Activated CD4-positive, alpha-beta T cell treated with anti-CD3 and anti-CD28 coated beads, Interleukin-2, amount 10 ng/mL, durations not matched to agents 7 days and 5 days (primary cell): Measurements from ENCODE around the gene SHC1. TPM values are rescaled to one million over a fixed set of nuclear protein-coding genes. Genes with fewer than 3 reads are reported as not detected.

ENCODE experiments used
- CTCF ChIA-PET: fragments of 350-600 bp; sonication (Branson Sonifier 250); formaldehyde crosslinking; loops from one replicate; lab custom pipeline; 2021; ENCODE audit warnings: antibody characterized with exemption; lab: Charles Lee
- POLR2A ChIA-PET: fragments of 350-600 bp; sonication (Branson Sonifier 250); formaldehyde crosslinking; loops from one replicate; lab custom pipeline; 2021; ENCODE audit warnings: antibody characterized with exemption; lab: Charles Lee
- DNase-seq: peaks from one replicate; pipeline ENCODE4 v3.0.0-alpha.2; 2020
- H3K27ac Mint-ChIP-seq: one replicate; pipeline ENCODE4 v1.8.0; 2021; ENCODE audit warnings: mild to moderate bottlenecking, moderate library complexity, mixed read lengths
- H3K27me3 Mint-ChIP-seq: one replicate; pipeline ENCODE4 v1.8.0; 2021; ENCODE audit warnings: mixed read lengths
- H3K36me3 Mint-ChIP-seq: one replicate; pipeline ENCODE4 v1.8.0; 2021; ENCODE audit warnings: low read depth, mixed read lengths
- H3K4me1 Mint-ChIP-seq: one replicate; pipeline ENCODE4 v1.8.0; 2021; ENCODE audit warnings: mixed read lengths
- H3K4me3 Mint-ChIP-seq: one replicate; pipeline ENCODE4 v1.8.0; 2021; ENCODE audit warnings: mild to moderate bottlenecking, moderate library complexity, mixed read lengths
- H3K9me3 Mint-ChIP-seq: one replicate; pipeline ENCODE4 v1.8.0; 2021; ENCODE audit warnings: mixed read lengths
- total RNA-seq, 2 experiments: library from RNA; stranded (reverse); gene quantifications; one replicate each; pipeline ENCODE4 v1.2.3, GENCODE V29; 2021

SHC1 gene
- total RNA-seq, 2 experiments from 2014 or later = 75.1 to 104 TPM

DNA sequence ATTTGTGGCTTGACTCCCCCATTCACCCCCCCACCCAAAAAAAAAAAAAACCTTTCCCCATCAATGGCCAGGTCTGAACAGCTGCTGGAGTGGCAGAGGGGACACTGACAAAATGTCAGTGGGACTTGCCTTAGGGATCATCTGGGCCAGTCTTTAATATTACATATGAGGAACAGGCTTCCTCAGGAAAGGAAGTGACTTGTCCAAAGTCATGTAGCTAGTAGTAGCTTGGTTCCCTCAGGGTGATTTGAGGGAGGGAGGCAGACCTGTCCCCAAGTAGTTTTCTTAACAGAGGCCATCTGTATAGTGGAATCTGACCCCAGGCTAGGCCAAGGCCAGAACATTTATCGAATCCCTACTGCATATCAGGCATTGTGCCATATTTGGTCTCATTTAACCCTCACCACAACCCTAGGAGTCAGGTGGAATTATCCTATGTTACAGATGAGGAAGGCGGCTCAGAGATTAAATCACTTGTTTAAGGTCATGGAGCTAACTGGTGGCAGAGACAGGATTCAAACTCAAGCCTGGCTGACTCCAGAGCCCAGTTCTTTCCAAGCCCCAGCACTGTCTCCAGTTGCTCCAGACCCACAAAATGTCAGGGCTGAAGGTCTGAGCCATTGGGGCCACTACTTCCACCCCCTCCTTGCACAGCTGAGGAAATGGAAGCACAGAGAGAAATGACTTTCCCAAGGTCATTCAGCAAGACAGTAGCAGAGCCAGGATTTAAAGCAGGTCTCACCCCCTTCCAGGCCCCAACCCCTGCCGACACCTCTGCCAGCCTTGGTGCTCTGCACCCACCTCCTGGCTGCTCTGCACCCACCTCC lies 42.4 kb upstream of the SHC1 start:
- peaks cover 74% of the 10 kb centered on the region for H3K4me1 Mint-ChIP-seq
- peak overlapping the region; percentile 89 for H3K27ac Mint-ChIP-seq
- H3K9me3 Mint-ChIP-seq = no peaks in the 10 kb centered on the region
- H3K4me3 Mint-ChIP-seq = peak overlapping the region; percentile 99
- CTCF ChIA-PET = interaction anchor here (0.6 to 17.4 kb wide), 10 partner anchors 10 to 563 kb away, joined by 3 to 222 read pairs (median 4); partner anchors contain the start of genes DCST1, DCST2, KRTCAP2 and LENEP
- DNase-seq = no peak
- POLR2A ChIA-PET = interaction anchor here (0.7 kb wide), 1 partner anchor 28 kb away, joined by 5 read pairs; no protein-coding TSS in a partner anchor
- peaks cover 68% of the 10 kb centered on the region for H3K36me3 Mint-ChIP-seq
- no peaks in the 10 kb centered on the region for H3K27me3 Mint-ChIP-seq

- Mint-ChIP-seq H3K4me1 (peaks cover 74% of the 10 kb centered on the region), H3K9me3 (no peaks in the 10 kb centered on the region), H3K4me3 (peak overlapping the region; percentile 99), H3K36me3 (peaks cover 62% of the 10 kb centered on the region), H3K27ac (peak overlapping the region; percentile 89), H3K27me3 (no peaks in the 10 kb centered on the region)
- ChIA-PET POLR2A (interaction anchor here (0.6 to 0.7 kb wide), 2 partner anchors 29 to 51 kb away, joined by 3 to 5 read pairs; no protein-coding TSS in a partner anchor), CTCF (interaction anchor here (0.6 to 17.4 kb wide), 8 partner anchors 8 to 73 kb away, joined by 3 to 222 read pairs (median 8); partner anchors contain the start of genes DCST1, DCST2, LENEP and ZBTB7B)
- DNase-seq = peak; percentile 52
These were observed 41.5 kb upstream of the SHC1 start for GRCh38 chr1:155012026-155012546.

DNA sequence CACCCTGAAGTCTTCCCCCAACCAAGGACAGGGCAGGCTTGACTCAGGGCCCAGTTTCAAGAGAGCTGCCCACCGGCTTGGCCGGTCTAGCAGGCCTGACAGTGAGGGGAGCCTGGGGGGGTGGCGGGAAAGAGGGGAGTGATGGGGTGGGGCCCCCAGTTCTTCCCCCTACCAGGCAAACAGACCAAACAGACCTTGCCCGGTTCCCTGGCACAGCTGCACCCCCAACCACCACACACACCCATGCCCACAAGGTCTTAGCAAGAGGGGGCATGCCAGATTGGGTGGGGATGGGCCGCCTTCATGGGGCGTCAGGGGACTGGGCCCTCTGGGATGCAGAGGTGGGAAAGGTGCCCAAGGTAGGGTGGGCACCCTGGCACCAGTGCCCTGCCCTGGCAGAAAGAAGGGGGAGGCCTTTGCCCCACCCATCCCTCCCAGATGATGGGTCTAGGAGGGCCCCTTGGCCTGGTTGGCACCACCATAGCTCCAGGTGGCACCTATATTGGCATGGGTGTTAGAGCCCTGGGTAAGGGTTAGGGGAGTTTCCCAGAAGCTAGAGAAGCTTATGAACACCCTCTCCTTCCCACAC lies 41.0 kb upstream of the SHC1 start:
- Mint-ChIP-seq H3K4me1 (peaks cover 74% of the 10 kb centered on the region), H3K36me3 (peaks cover 60% of the 10 kb centered on the region), H3K27me3 (no peaks in the 10 kb centered on the region), H3K4me3 (peak overlapping the region; percentile 99), H3K27ac (peak overlapping the region; percentile 92), H3K9me3 (no peaks in the 10 kb centered on the region)
- DNase-seq = no peak
- ChIA-PET CTCF (interaction anchor here (0.6 to 17.4 kb wide), 9 partner anchors 9 to 74 kb away, joined by 3 to 222 read pairs (median 6); partner anchors contain the start of genes DCST1, DCST2, LENEP and ZBTB7B), POLR2A (no interaction called here)

GRCh38 chr1:155011004-155011416 lies 40.5 kb upstream of the SHC1 start:
- CTCF ChIA-PET = interaction anchor here (1.1 to 17.4 kb wide), 6 partner anchors 12 to 74 kb away, joined by 3 to 222 read pairs (median 14); partner anchors contain the start of genes DCST1, DCST2, LENEP and ZBTB7B
- Mint-ChIP-seq H3K27ac (peak overlapping the region; percentile 92), H3K9me3 (no peaks in the 10 kb centered on the region), H3K36me3 (peaks cover 59% of the 10 kb centered on the region), H3K4me1 (peaks cover 74% of the 10 kb centered on the region), H3K27me3 (no peaks in the 10 kb centered on the region), H3K4me3 (peak overlapping the region; percentile 99)
- DNase-seq = no peak
- POLR2A ChIA-PET = no interaction called here

DNA sequence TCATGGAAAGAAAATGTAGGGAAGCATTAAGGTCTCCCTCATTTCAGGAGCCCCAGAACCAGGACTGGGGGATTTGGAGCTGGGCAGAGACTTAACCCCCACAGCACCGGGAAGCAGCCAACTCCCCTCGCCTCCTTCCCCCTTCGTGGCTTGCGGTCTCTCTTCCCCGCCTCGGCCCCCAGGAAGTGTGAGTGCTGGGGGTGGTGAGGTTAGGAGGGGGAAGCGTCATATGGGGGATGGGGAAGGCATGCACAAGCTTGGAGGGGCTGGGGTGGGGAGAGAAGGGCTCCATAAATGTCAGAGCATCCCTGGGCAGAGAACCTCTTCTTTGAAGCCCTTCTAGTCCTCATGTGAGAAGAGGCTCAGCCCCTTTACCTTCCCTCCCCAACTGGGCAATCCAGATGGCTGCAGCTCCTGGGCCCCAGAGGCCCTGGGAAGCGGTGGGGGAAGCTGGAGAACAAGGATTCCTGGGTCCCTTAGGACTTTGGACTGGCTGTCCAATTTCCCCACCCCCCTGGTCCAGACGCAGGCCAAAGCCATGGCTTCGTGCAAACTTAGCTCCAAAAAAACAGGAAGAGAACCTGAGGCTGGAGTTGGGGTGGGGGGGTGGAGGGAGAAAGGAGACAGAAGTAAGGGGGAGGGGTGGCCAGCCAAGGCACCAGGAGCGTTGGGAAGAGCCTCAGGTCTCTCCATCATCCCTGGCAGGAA lies 39.8 kb upstream of the SHC1 start:
- H3K4me1 Mint-ChIP-seq = peaks cover 74% of the 10 kb centered on the region
- CTCF ChIA-PET = interaction anchor here (0.6 to 17.4 kb wide), 8 partner anchors 12 to 75 kb away, joined by 3 to 222 read pairs (median 10); partner anchors contain the start of genes DCST1, DCST2, LENEP and ZBTB7B
- H3K27ac Mint-ChIP-seq = peak overlapping the region; percentile 92
- H3K36me3 Mint-ChIP-seq = peaks cover 53% of the 10 kb centered on the region
- peak; percentile 44 for DNase-seq
- H3K27me3 Mint-ChIP-seq = no peaks in the 10 kb centered on the region
- POLR2A ChIA-PET = no interaction called here
- H3K9me3 Mint-ChIP-seq = no peaks in the 10 kb centered on the region
- H3K4me3 Mint-ChIP-seq = peak overlapping the region; percentile 99

DNA sequence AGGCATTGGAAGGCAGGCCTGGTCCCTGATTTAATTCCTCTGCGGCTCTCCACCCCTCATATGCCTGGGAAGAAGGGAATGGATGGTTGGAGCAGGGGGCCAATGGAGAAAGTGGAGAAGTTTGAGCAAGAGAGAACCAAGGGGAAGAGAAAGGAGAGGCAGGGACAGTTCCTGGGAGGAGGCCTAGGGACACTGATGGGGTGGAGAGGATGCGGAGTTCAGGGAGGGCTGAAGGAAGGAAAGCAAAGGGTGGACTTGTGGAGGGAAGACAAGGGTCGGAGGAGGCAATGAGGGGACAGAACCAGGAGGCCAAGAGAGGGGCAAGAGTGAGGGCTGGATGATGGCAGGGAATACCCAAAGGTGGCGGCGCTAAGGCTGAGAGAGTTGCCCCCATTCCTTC lies 39.2 kb upstream of the SHC1 start:
- peak overlapping the region; percentile 99 for H3K4me3 Mint-ChIP-seq
- ChIA-PET CTCF (interaction anchor here (2.8 to 17.4 kb wide), 4 partner anchors 8 to 75 kb away, joined by 9 to 222 read pairs (median 115); partner anchors contain the start of genes DCST1, DCST2, LENEP and ZBTB7B), POLR2A (no interaction called here)
- peak overlapping the region; percentile 92 for H3K27ac Mint-ChIP-seq
- no peaks in the 10 kb centered on the region for H3K9me3 Mint-ChIP-seq
- no peaks in the 10 kb centered on the region for H3K27me3 Mint-ChIP-seq
- no peak for DNase-seq
- peaks cover 53% of the 10 kb centered on the region for H3K36me3 Mint-ChIP-seq
- H3K4me1 Mint-ChIP-seq = peaks cover 72% of the 10 kb centered on the region

- ChIA-PET CTCF (interaction anchor here (1.0 to 17.4 kb wide), 4 partner anchors 8 to 76 kb away, joined by 3 to 184 read pairs (median 28); partner anchors contain the start of genes ADAM15, LENEP and ZBTB7B), POLR2A (no interaction called here)
- DNase-seq = no peak
- Mint-ChIP-seq H3K4me3 (peak overlapping the region; percentile 99), H3K36me3 (peaks cover 52% of the 10 kb centered on the region), H3K4me1 (peaks cover 72% of the 10 kb centered on the region), H3K27ac (peak overlapping the region; percentile 92), H3K9me3 (no peaks in the 10 kb centered on the region), H3K27me3 (no peaks in the 10 kb centered on the region)
These were observed 38.7 kb upstream of the SHC1 start for GRCh38 chr1:155009221-155009711.

GRCh38 chr1:155008015-155008941 lies 37.7 kb upstream of the SHC1 start:
- peak overlapping the region; percentile 99 for H3K4me3 Mint-ChIP-seq
- H3K27ac Mint-ChIP-seq = peak overlapping the region; percentile 92
- H3K4me1 Mint-ChIP-seq = peaks cover 70% of the 10 kb centered on the region
- POLR2A ChIA-PET = no interaction called here
- CTCF ChIA-PET = interaction anchor here (0.7 to 17.4 kb wide), 11 partner anchors 9 to 673 kb away, joined by 3 to 184 read pairs (median 3); partner anchors contain the start of genes ADAM15, FLAD1, LENEP and PYGO2
- no peaks in the 10 kb centered on the region for H3K27me3 Mint-ChIP-seq
- H3K36me3 Mint-ChIP-seq = peaks cover 47% of the 10 kb centered on the region
- DNase-seq = peak; percentile 79
- H3K9me3 Mint-ChIP-seq = no peaks in the 10 kb centered on the region

DNA sequence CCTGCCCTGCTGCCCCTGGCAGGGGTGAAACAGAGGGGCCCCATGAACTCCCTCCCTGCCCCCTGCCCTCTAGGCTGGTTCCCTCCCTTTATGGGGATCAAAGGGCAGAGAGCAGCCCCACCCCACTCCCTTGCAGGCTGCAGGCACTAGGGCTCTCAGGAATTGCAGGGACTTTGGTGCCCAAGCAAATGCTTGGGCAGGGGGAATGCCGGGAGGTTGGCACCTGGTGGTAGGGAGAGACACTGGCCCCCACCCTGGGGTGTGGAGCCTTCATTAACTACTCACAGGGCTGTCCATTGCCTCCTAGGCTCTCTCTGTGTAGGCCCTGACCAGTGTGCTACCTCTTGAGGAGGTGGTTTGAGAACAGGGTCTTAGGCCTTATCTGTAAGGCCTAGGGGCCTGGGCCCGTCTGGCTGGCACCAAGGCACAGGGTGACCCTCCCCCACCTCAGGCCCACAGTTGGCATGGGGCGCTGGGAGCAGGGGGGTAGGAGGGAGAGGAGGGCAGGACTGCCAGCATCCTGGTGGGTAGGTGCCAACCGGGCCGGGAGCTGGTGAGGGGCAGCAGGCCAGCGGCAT lies 36.8 kb upstream of the SHC1 start:
- Mint-ChIP-seq H3K9me3 (no peaks in the 10 kb centered on the region), H3K27ac (peak overlapping the region; percentile 92), H3K27me3 (no peaks in the 10 kb centered on the region), H3K36me3 (peaks cover 41% of the 10 kb centered on the region), H3K4me1 (peaks cover 61% of the 10 kb centered on the region), H3K4me3 (peak overlapping the region; percentile 99)
- DNase-seq = no peak
- POLR2A ChIA-PET = no interaction called here
- CTCF ChIA-PET = interaction anchor here (0.8 to 17.4 kb wide), 12 partner anchors 9 to 165 kb away, joined by 3 to 184 read pairs (median 3); partner anchors contain the start of genes KRTCAP2, LENEP, PYGO2 and ZBTB7B

DNA sequence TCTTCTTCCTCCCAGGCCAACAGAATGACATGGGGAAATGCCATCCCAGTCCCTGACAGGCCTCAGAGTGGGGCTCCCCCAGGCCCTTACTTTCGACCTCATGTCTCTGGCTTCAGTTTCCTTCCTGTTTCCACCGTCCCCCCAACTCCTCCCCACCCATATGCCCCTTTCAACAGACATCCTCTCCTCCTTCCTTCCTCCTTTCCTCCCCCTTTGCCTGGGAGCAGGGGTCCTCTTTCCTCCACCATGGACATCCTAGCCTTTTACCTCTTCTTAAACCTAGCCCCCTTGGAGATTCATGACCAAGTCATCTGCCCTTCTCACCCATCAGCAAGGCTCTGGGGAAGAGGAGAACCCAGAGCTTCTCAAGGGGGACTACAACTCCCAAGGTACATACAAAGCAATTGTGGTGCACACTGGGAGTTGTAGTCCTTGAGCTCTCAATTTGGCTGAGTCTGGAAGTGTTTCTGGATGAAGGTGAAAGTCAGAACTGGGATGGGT lies 36.1 kb upstream of the SHC1 start:
- no peaks in the 10 kb centered on the region for H3K27me3 Mint-ChIP-seq
- H3K9me3 Mint-ChIP-seq = no peaks in the 10 kb centered on the region
- peaks cover 55% of the 10 kb centered on the region for H3K4me1 Mint-ChIP-seq
- peak overlapping the region; percentile 65 for H3K4me3 Mint-ChIP-seq
- H3K36me3 Mint-ChIP-seq = peaks cover 37% of the 10 kb centered on the region
- H3K27ac Mint-ChIP-seq = peak overlapping the region; percentile 91
- peak; percentile 62 for DNase-seq
- ChIA-PET POLR2A (no interaction called here), CTCF (interaction anchor here (0.8 to 17.4 kb wide), 8 partner anchors 8 to 166 kb away, joined by 3 to 184 read pairs (median 3); partner anchors contain the start of genes KRTCAP2, LENEP and ZBTB7B)
